GM12878 (cell line): ENCODE results near the gene CNN2. TPM values are rescaled to one million over a fixed set of nuclear protein-coding genes. Genes with fewer than 3 reads are reported as not detected.

Experiments used
- ATAC-seq: fragments of 200-7000 bp; cut with Tn5 transposase; 3 replicates; pipeline ENCODE4 v1.9.1; 2020; ENCODE audit warnings: mild to moderate bottlenecking, moderate library complexity
- BruUV-seq: library from RNA; stranded (reverse); fragments of 400-500 nt; replicated peaks from 2 replicates; lab custom pipeline; 2021; lab: Mats Ljungman, UMichigan
- CTCF ChIA-PET: fragments of 300-600 bp; sonication (Branson Sonifier 250); formaldehyde crosslinking; extraction: SDS; loops from one replicate; lab custom pipeline; 2021; ENCODE audit warnings: inconsistent platforms; lab: Yijun Ruan, JAX
- POLR2A ChIA-PET: fragments of 350-600 bp; formaldehyde crosslinking; extraction: SDS; loops from one replicate; lab custom pipeline; 2021; ENCODE audit warnings: inconsistent platforms; lab: Charles Lee
- RAD21 ChIA-PET: fragments of 300-600 bp; sonication (Branson Sonifier 250); formaldehyde crosslinking; loops from one replicate; lab custom pipeline; 2023; ENCODE audit warnings: antibody characterized with exemption; ENCODE audit not compliant: unreplicated experiment; lab: Charles Lee
- SMC1A ChIA-PET: fragments of 300-600 bp; sonication (Branson Sonifier 250); formaldehyde crosslinking; loops from one replicate; lab custom pipeline; 2023; ENCODE audit not compliant: unreplicated experiment, uncharacterized antibody; lab: Charles Lee
- DNase-seq: peaks from one replicate; pipeline ENCODE4 v3.0.0-alpha.2; 2011; ENCODE audit warnings: low read depth, low spot score
- FAIRE-seq: peaks from 3 replicates; lab custom pipeline; 2011; peaks lifted over from hg19 to GRCh38; lab: Jason Lieb, UNC
- H2AFZ ChIP-seq: 2 replicates; pipeline ENCODE4 v1.6.0; 2011; ENCODE audit warnings: low read depth, low read length, control low read depth; ENCODE audit not compliant: control insufficient read depth
- H3K27ac ChIP-seq: 2 replicates; pipeline ENCODE4 v1.5.1; 2011; ENCODE audit warnings: control low read depth; ENCODE audit not compliant: control insufficient read depth, insufficient read depth
- H3K27me3 ChIP-seq, 2 experiments: replicated peaks in 1 of 2; 2 replicates each; pipeline versions ENCODE4 v1.6.0 to v1.6.1; 2011; ENCODE audit warnings: low read length in 1 of 2; ENCODE audit not compliant: control insufficient read depth in 2 of 2, insufficient read depth in 2 of 2
- H3K36me3 ChIP-seq, 2 experiments: 2 replicates each; pipeline ENCODE4 v1.5.1; 2011; ENCODE audit warnings: low read length in 1 of 2; ENCODE audit not compliant: control insufficient read depth in 2 of 2, insufficient read depth in 2 of 2
- H3K4me1 ChIP-seq: 2 replicates; pipeline ENCODE4 v1.6.1; 2011; ENCODE audit warnings: mild to moderate bottlenecking, low read length, moderate library complexity, mixed read lengths; ENCODE audit not compliant: control insufficient read depth, insufficient read depth
- H3K4me2 ChIP-seq: 2 replicates; pipeline ENCODE4 v1.6.0; 2011; ENCODE audit warnings: control low read depth; ENCODE audit not compliant: control insufficient read depth, insufficient read depth
- H3K4me3 ChIP-seq: fragments of 200-600 bp; sonication (generic); 2 replicates; pipeline ENCODE4 v1.5.1; 2016
- H3K79me2 ChIP-seq: 2 replicates; pipeline ENCODE4 v1.6.0; 2011; ENCODE audit warnings: low read length; ENCODE audit not compliant: control insufficient read depth, insufficient read depth
- H3K9ac ChIP-seq: 2 replicates; pipeline ENCODE4 v1.8.0; 2011; ENCODE audit warnings: low read length, control low read depth, mixed read lengths; ENCODE audit not compliant: control insufficient read depth, insufficient read depth
- H3K9me3 ChIP-seq: replicated peaks from 3 replicates; pipeline ENCODE4 v1.5.1; 2011; ENCODE audit warnings: mild to moderate bottlenecking, low read length; ENCODE audit not compliant: control insufficient read depth, insufficient read depth
- H4K20me1 ChIP-seq: 2 replicates; pipeline ENCODE4 v1.6.0; 2011; ENCODE audit not compliant: control insufficient read depth, insufficient read depth
- BHLHE40 ChIP-seq, 2 experiments: fragments of 450-650 bp in 1 of 2; IDR thresholded peaks; 2 replicates each; pipeline ENCODE4 v1.6.1; 2011 to 2017; ENCODE audit warnings: low read depth in 2 of 2, borderline replicate concordance in 1 of 2, improper control_type of control experiment in 1 of 2, low read length in 1 of 2, mild to moderate bottlenecking in 1 of 2
- CHD2 ChIP-seq: IDR thresholded peaks from 2 replicates; pipeline ENCODE4 v1.6.1; 2011; ENCODE audit warnings: low read depth, low read length, improper control_type of control experiment, borderline replicate concordance
- E2F4 ChIP-seq: IDR thresholded peaks from 2 replicates; pipeline ENCODE4 v1.6.1; 2012; ENCODE audit warnings: low read depth, low read length, improper control_type of control experiment
- E2F8 ChIP-seq: fragments of 450-650 bp; IDR thresholded peaks from 2 replicates; pipeline ENCODE4 v1.6.1; 2018; ENCODE audit warnings: mild to moderate bottlenecking, low read depth, moderate library complexity; ENCODE audit not compliant: partially characterized antibody
- FOXK2 ChIP-seq: fragments of 450-650 bp; IDR thresholded peaks from 2 replicates; pipeline ENCODE4 v1.6.1; 2017; ENCODE audit warnings: mild to moderate bottlenecking, moderate library complexity
- GATAD2B ChIP-seq: fragments of 450-650 bp; conservative IDR thresholded peaks from 2 replicates; pipeline ENCODE4 v1.6.1; 2017; ENCODE audit warnings: low read depth, mild to moderate bottlenecking, moderate library complexity
- IKZF1 ChIP-seq: fragments of 450-650 bp; conservative IDR thresholded peaks from 2 replicates; pipeline ENCODE4 v1.6.1; 2017; ENCODE audit warnings: antibody characterized with exemption, mild to moderate bottlenecking
- IRF4 ChIP-seq: IDR thresholded peaks from 2 replicates; pipeline ENCODE4 v1.6.1; 2011; ENCODE audit warnings: low read depth, low read length
- MTA3 ChIP-seq: IDR thresholded peaks from 2 replicates; pipeline ENCODE4 v1.6.1; 2012; ENCODE audit warnings: low read length, inconsistent platforms, borderline replicate concordance
- RELA ChIP-seq: fragments of 450-650 bp; IDR thresholded peaks from 2 replicates; pipeline ENCODE4 v1.8.0; 2014; ENCODE audit warnings: borderline replicate concordance; ENCODE audit not compliant: partially characterized antibody
- RUNX3 ChIP-seq: IDR thresholded peaks from 2 replicates; pipeline ENCODE4 v1.6.1; 2012; ENCODE audit warnings: low read length, inconsistent platforms
- SIX5 ChIP-seq: IDR thresholded peaks from 2 replicates; pipeline ENCODE4 v1.6.1; 2011; ENCODE audit warnings: mild to moderate bottlenecking, low read depth, low read length, moderate library complexity; ENCODE audit not compliant: severe bottlenecking
- SREBF1 ChIP-seq: IDR thresholded peaks from 2 replicates; pipeline ENCODE4 v1.6.1; 2012; ENCODE audit warnings: mild to moderate bottlenecking, low read length
- ZBED1 ChIP-seq: IDR thresholded peaks from 2 replicates; pipeline ENCODE4 v1.6.1; 2016; ENCODE audit warnings: borderline replicate concordance
- ZNF217 ChIP-seq: fragments of 450-650 bp; IDR thresholded peaks from 2 replicates; pipeline ENCODE4 v1.6.1; 2017; ENCODE audit warnings: antibody characterized with exemption, mild to moderate bottlenecking
- ZNF592 ChIP-seq: fragments of 450-650 bp; IDR thresholded peaks from 2 replicates; pipeline ENCODE4 v1.6.1; 2017; ENCODE audit warnings: mild to moderate bottlenecking, moderate library complexity
- WGBS: methylation state at CpG from one replicate; pipeline ENCODE4 v1.1.6; 2016; ENCODE audit warnings: low lambda C conversion rate; ENCODE audit not compliant: insufficient replicate concordance, insufficient coverage; ENCODE audit errors: missing lambda C conversion rate; 5-methylcytosine and 5-hydroxymethylcytosine counted together
- in situ Hi-C: fragments of 300-500 bp; cut with MboI; formaldehyde crosslinking; loops from 9 replicates; pipeline ENCODE4 v1.14.3; 2018; ENCODE audit warnings: mixed read lengths
- intact Hi-C: fragments of 100-400 bp; cut with micrococcal nuclease; formaldehyde crosslinking; loops from one replicate; pipeline ENCODE4 v1.14.2; 2022; ENCODE audit not compliant: unreplicated experiment
- polyA plus RNA-seq, 11 experiments: library from polyadenylated mRNA; depleted of rRNA in 4 of 11; unstranded in 6 of 11; stranded (reverse) in 5 of 11; fragments of >200 nt; fragmentation: Nextera tagmentation in 4 of 11; fragmentation: Illumina TruSeq in 1 of 11; extraction: Ambion mirVana in 4 of 11; extraction: Trizol in 1 of 11; gene quantifications; 1 replicate in 1 of 11; 2 replicates in 10 of 11; pipeline versions ENCODE4 v1.2.1 to v1.2.3, GENCODE V29; 2011 to 2016; ENCODE audit warnings: inconsistent platforms in 2 of 11, missing spikeins in 2 of 11, low read depth in 1 of 11
- total RNA-seq, 4 experiments: library from RNA; depleted of rRNA in 3 of 4; stranded (reverse); fragments of >200 nt in 3 of 4; fragmentation: Illumina TruSeq in 1 of 4; extraction: Trizol in 1 of 4; gene quantifications; 2 replicates each; pipeline versions ENCODE4 v1.2.1 to v1.2.3, GENCODE V29; 2013 to 2021

Gene CNN2
- total and polyA plus RNA-seq, 10 of the 15 experiments (the other 5 are each of a cell fraction or from before 2014, with no cell fraction given): 34.7 to 311 (median 172) TPM

GRCh38 chr19:1055886-1056620, 29.6 kb downstream of the CNN2 start:
- no peak overlapping the region for H2AFZ ChIP-seq
- no TSS peak for BruUV-seq
- ChIA-PET SMC1A (interaction anchor here (0.9 kb wide), 1 partner anchor 20 kb away, joined by 3 read pairs; no protein-coding TSS in a partner anchor), RAD21 (interaction anchor here (0.5 kb wide), 1 partner anchor 287 kb away, joined by 3 read pairs; no protein-coding TSS in a partner anchor), POLR2A (no interaction called here), CTCF (interaction anchor here (1.1 to 2.9 kb wide), 3 partner anchors 8 to 147 kb away, joined by 3 to 14 read pairs (median 4); partner anchors contain the start of gene ARHGAP45)
- no peaks in the 10 kb centered on the region for H3K4me1 ChIP-seq
- H3K36me3 ChIP-seq: no peaks in the 10 kb centered on the region; a peak in 1 of 4 replicates
- no peak overlapping the region for H3K9ac ChIP-seq
- ATAC-seq (no peak), FAIRE-seq (no peak), DNase-seq (no peak)
- in situ Hi-C loops: no loop called here
- H3K4me3 ChIP-seq: no peak overlapping the region
- no peaks in the 10 kb centered on the region for H4K20me1 ChIP-seq
- no peaks in the 10 kb centered on the region for H3K79me2 ChIP-seq
- H3K4me2 ChIP-seq: no peak overlapping the region
- H3K9me3 ChIP-seq: no peaks in the 10 kb centered on the region
- no peaks in the 10 kb centered on the region for H3K27me3 ChIP-seq
- H3K27ac ChIP-seq: no peak overlapping the region
- intact Hi-C loops: loop anchor here (5.0 kb wide), 1 partner anchor 136 kb away; no protein-coding TSS in a partner anchor
- WGBS: 80% methylated on average over 14 of the region's 20 CpGs
- TF ChIP-seq BHLHE40 (IDR thresholded peaks at IDR 0.05; ENCODE audit: borderline replicate concordance in 1 of 2, low read depth in 2 of 2, low read length in 1 of 2) (no peak), IKZF1 (no peak), FOXK2 (no peak), SREBF1 (no peak), ZNF592 (no peak), MTA3 (no peak), SIX5 (no peak), GATAD2B (no peak), E2F8 (no peak), E2F4 (no peak), RELA (no peak), CHD2 (no peak), RUNX3 (no peak), ZBED1 (no peak), IRF4 (no peak), ZNF217 (no peak)
